Stimulated activated memory B cell treated with anti-CD40 and anti-IgM and Interleukin-4, amounts not matched to agents 10 μg/mL and 1 μg/mL and 100 μg/mL, for 72 hours (primary cell): ENCODE measurements around the gene TBX15.

Experiments used
- ATAC-seq: fragments of 150-1000 bp; cut with Tn5 transposase; 2 replicates; pipeline ENCODE4 v1.10.0; 2021
- H3K27ac Mint-ChIP-seq: one replicate; pipeline ENCODE4 v1.8.0; 2022; ENCODE audit warnings: mild to moderate bottlenecking, mixed read lengths
- H3K27me3 Mint-ChIP-seq: one replicate; pipeline ENCODE4 v1.8.0; 2022; ENCODE audit warnings: mixed read lengths
- H3K36me3 Mint-ChIP-seq: one replicate; pipeline ENCODE4 v1.8.0; 2022; ENCODE audit warnings: mixed read lengths
- H3K4me1 Mint-ChIP-seq: one replicate; pipeline ENCODE4 v1.8.0; 2022; ENCODE audit warnings: mixed read lengths
- H3K4me3 Mint-ChIP-seq: one replicate; pipeline ENCODE4 v1.8.0; 2022; ENCODE audit warnings: mild to moderate bottlenecking, moderate library complexity, mixed read lengths
- H3K9me3 Mint-ChIP-seq: one replicate; pipeline ENCODE4 v1.8.0; 2022; ENCODE audit warnings: mixed read lengths

Gene TBX15

GRCh38 chr1:119006406-119007279 lies 18.5 kb upstream of the TBX15 start:
- Mint-ChIP-seq H3K36me3 (no peaks in the 10 kb centered on the region), H3K9me3 (no peaks in the 10 kb centered on the region), H3K27ac (no peak overlapping the region), H3K4me1 (peaks cover 23% of the 10 kb centered on the region), H3K4me3 (no peak overlapping the region), H3K27me3 (peaks cover 73% of the 10 kb centered on the region)
- ATAC-seq: no peak

DNA sequence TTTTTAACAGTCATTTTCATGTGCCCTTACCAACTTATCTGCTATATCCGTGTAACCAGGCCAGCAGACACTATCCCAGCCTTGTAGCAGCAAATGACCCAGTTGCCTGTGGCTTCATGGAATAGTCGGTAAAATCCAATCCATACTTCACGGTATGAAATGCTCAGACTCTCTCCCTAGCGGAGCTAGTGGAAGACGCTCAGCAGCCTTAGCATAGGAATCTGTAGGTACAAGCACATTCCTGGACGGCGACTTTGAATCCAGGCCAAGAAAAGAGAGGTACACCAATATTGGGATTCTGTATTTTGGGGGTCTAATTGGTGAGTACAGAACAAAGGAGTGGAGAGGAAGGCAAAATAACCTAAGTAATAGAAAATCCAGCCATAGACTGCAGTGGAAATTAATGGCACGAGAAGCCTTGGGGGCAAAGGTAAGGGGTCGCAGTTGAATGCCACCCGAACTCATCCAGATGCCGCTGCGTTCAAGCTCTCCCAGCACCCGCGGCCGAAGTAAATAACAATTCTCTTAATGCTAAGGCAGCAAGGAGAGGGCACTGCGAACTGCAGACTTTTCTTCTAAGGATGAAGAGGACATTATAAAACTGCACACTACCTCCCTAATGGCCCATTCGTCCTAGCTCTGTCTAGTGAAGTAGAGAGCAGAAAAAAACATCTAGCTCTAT lies 17.7 kb upstream of the TBX15 start:
- Mint-ChIP-seq H3K4me3 (no peak overlapping the region), H3K27ac (no peak overlapping the region), H3K9me3 (no peaks in the 10 kb centered on the region), H3K36me3 (no peaks in the 10 kb centered on the region), H3K4me1 (peaks cover 23% of the 10 kb centered on the region), H3K27me3 (peaks cover 81% of the 10 kb centered on the region)
- no peak for ATAC-seq

DNA sequence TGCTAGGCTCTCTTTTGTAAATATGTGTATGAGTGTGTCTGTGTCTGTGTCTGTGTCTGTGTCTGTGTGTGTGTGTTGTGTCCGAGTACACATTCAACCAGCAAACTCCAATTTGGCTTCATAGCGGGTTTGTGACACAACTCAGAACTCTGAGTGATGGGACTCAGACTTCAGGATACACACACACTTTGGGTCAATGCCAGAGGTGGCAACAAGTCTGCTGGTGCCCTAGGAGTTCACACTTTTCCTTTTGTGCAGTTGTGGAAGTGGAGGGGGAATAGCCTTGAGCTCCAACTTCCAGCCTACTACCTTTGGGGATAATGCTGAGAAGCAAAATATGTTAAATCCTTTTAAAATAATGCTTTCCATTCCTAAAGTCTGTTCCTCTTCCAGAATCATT lies 16.6 kb upstream of the TBX15 start:
- Mint-ChIP-seq H3K27me3 (peaks cover 92% of the 10 kb centered on the region), H3K36me3 (no peaks in the 10 kb centered on the region), H3K27ac (no peak overlapping the region), H3K4me1 (peaks cover 23% of the 10 kb centered on the region), H3K4me3 (no peak overlapping the region), H3K9me3 (no peaks in the 10 kb centered on the region)
- ATAC-seq: no peak

GRCh38 chr1:119004129-119004527 lies 16.0 kb upstream of the TBX15 start:
- no peak overlapping the region for H3K4me3 Mint-ChIP-seq
- H3K27ac Mint-ChIP-seq: no peak overlapping the region
- no peaks in the 10 kb centered on the region for H3K9me3 Mint-ChIP-seq
- peaks cover 21% of the 10 kb centered on the region for H3K4me1 Mint-ChIP-seq
- no peak for ATAC-seq
- peaks cover 92% of the 10 kb centered on the region for H3K27me3 Mint-ChIP-seq
- no peaks in the 10 kb centered on the region for H3K36me3 Mint-ChIP-seq

- Mint-ChIP-seq H3K27me3 (peaks cover 92% of the 10 kb centered on the region), H3K4me1 (peaks cover 15% of the 10 kb centered on the region), H3K4me3 (no peak overlapping the region), H3K36me3 (no peaks in the 10 kb centered on the region), H3K27ac (no peak overlapping the region), H3K9me3 (no peaks in the 10 kb centered on the region)
- no peak for ATAC-seq
These were observed 15.4 kb upstream of the TBX15 start for GRCh38 chr1:119003413-119004128.

GRCh38 chr1:119002028-119002686 lies 14.0 kb upstream of the TBX15 start:
- no peak overlapping the region for H3K4me3 Mint-ChIP-seq

DNA sequence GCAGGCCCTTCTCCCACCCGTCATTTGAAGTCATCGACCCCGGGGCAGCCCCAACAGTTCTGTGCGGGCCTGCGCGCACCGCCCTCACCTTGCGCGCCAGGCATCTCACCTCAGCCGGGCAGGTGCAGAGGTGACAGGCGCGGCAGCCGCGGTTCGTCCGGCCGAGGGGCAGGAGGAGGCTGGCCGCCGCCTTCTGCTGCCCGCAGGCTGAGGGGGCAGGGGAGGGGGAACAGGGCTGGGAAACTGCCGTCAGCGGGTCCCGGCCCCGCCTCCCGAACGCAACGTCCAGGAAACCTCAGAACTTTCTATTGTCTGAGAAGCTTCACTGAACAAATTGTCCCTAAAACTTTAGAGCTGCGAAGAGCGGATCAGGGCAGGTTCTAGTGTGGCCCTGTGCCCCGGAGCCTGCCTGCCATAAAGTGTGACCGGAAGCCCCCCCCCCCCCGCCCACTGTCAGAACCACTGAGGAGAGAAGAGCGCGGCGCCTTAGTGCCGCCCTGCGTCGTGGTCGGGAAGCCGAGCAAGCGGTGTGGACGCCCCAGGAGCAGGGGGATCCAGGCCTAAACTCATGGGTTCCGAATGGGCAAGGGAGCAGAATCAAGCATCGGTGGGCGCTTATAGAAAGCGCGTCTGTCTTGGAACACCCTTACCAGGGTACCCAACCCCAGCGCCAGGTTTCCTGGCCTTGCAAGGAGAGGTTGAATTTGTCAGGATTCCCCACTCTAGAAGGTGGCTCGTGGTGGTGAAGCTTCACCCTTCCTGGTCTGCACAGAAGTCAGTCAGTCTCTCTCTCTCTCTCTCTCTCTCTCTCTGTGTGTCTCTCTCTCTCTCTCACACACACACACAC lies 13.3 kb upstream of the TBX15 start:
- Mint-ChIP-seq H3K9me3 (no peaks in the 10 kb centered on the region), H3K4me3 (no peak overlapping the region), H3K27me3 (peaks cover 100% of the 10 kb centered on the region), H3K36me3 (no peaks in the 10 kb centered on the region), H3K27ac (no peak overlapping the region), H3K4me1 (peaks cover 8% of the 10 kb centered on the region)
- ATAC-seq: no peak

More at GRCh38 chr1:119002028-119002686, 14.0 kb upstream of the TBX15 start:
- H3K4me1 Mint-ChIP-seq: peaks cover 8% of the 10 kb centered on the region
- no peak for ATAC-seq
- no peak overlapping the region for H3K27ac Mint-ChIP-seq
- no peaks in the 10 kb centered on the region for H3K9me3 Mint-ChIP-seq
- H3K27me3 Mint-ChIP-seq: peaks cover 98% of the 10 kb centered on the region
- no peaks in the 10 kb centered on the region for H3K36me3 Mint-ChIP-seq

DNA sequence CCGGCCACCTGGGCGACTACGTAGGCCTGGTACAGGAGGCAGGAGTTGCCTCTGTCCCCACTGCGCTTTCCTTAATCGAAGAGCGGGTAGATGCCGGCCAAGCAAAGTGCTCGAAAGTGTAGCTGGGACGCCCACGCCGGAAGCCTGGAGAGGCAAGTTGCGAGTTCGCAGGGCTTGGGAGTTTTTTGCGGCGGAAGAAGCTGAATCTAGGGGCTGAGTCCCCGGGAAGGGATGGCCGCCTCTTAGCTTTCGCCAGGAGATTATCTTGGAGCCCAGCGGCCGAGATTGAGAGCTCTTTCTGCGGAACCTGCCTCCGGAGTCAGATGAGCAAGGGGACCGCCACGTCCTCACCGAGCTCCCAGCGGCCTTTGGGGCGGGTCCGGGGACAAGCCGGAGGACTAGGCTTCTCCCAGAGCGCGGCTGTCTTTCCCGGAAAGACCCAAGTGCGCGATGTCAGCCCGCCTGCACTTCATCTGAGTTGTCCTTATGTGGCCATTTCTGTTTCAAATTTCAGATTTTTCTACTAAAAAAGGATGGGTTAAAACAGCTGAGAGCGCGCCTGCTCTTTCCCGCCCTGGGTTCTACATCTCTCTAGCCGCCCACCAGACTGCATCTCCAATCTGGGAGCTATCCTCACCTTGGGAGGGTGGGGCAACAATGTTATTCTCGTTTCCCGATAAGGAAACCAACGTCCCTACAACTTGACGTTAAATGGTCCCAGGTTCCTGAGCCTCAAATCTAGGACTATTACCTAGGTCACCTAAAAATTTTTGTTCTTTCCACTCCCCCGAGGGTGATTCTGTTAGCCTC lies 12.4 kb upstream of the TBX15 start:
- H3K9me3 Mint-ChIP-seq: no peaks in the 10 kb centered on the region
- H3K27ac Mint-ChIP-seq: no peak overlapping the region
- peaks cover 8% of the 10 kb centered on the region for H3K4me1 Mint-ChIP-seq
- no peak overlapping the region for H3K4me3 Mint-ChIP-seq
- no peak for ATAC-seq
- H3K36me3 Mint-ChIP-seq: no peaks in the 10 kb centered on the region
- peaks cover 97% of the 10 kb centered on the region for H3K27me3 Mint-ChIP-seq

- no peak for ATAC-seq
- Mint-ChIP-seq H3K36me3 (no peaks in the 10 kb centered on the region), H3K27me3 (peaks cover 97% of the 10 kb centered on the region), H3K4me1 (peaks cover 8% of the 10 kb centered on the region), H3K4me3 (no peak overlapping the region), H3K27ac (no peak overlapping the region), H3K9me3 (no peaks in the 10 kb centered on the region)
These were observed 11.4 kb upstream of the TBX15 start for GRCh38 chr1:118999348-119000071.

DNA sequence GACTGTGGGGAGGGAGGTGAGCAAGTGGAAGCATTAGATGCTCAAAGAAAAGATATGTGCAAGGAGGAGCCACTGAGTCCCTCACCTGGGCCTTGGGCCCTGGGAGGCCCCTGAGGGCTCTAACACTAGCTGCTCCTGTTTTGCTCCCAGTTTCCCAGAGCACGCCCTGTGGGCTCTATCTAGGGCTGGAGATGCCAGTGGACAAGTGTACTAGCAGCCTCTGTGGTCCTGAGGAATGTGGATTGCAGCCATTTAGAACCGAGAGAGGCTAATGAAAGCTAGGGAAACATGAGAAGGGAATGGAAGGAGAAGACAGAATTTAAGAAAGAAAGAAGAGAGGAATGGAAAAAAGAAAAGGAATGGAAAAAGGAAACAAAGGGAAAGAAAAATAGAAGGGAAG lies 10.0 kb upstream of the TBX15 start:
- Mint-ChIP-seq H3K4me1 (peaks cover 8% of the 10 kb centered on the region), H3K4me3 (no peak overlapping the region), H3K9me3 (no peaks in the 10 kb centered on the region), H3K36me3 (no peaks in the 10 kb centered on the region), H3K27ac (no peak overlapping the region), H3K27me3 (peaks cover 97% of the 10 kb centered on the region)
- ATAC-seq: no peak

DNA sequence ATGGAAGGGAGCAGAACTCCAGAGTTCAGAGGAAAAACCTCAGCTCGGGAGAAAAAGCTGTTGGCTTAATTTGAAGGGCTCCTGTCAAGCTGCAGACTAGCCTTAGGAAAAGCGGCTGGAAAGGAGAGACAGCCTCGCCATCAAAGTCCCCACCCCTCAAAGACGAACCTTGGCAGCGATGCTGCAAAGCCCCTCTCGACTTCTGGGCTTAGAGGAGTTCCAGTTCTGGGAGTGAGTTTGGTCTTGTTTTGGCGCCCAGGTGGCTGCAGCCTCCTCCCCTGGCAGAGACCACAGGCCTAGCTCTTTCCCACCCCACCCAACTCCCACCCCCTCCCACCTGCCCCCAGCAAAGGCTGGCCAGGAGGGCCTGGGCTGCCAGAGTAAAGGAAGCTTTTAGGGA lies 9.1 kb upstream of the TBX15 start:
- no peaks in the 10 kb centered on the region for H3K9me3 Mint-ChIP-seq
- H3K4me3 Mint-ChIP-seq: no peak overlapping the region
- H3K27me3 Mint-ChIP-seq: peaks cover 95% of the 10 kb centered on the region
- ATAC-seq: no peak
- H3K27ac Mint-ChIP-seq: no peak overlapping the region
- H3K36me3 Mint-ChIP-seq: no peaks in the 10 kb centered on the region
- peaks cover 8% of the 10 kb centered on the region for H3K4me1 Mint-ChIP-seq

GRCh38 chr1:118995312-118996016 lies 7.3 kb upstream of the TBX15 start:
- Mint-ChIP-seq H3K4me3 (no peak overlapping the region), H3K9me3 (peaks cover 3% of the 10 kb centered on the region), H3K27ac (no peak overlapping the region), H3K36me3 (no peaks in the 10 kb centered on the region), H3K4me1 (peaks cover 5% of the 10 kb centered on the region), H3K27me3 (peaks cover 95% of the 10 kb centered on the region)
- ATAC-seq: no peak

- H3K27ac Mint-ChIP-seq: no peak overlapping the region
- ATAC-seq: no peak
- H3K9me3 Mint-ChIP-seq: peaks cover 3% of the 10 kb centered on the region
- H3K4me1 Mint-ChIP-seq: peaks cover 5% of the 10 kb centered on the region
- H3K27me3 Mint-ChIP-seq: peaks cover 95% of the 10 kb centered on the region
- H3K4me3 Mint-ChIP-seq: no peak overlapping the region
- H3K36me3 Mint-ChIP-seq: no peaks in the 10 kb centered on the region
These were observed 5.5 kb upstream of the TBX15 start for GRCh38 chr1:118993700-118994026.
